ENCODE measurements around the gene DCP1B.

The DCP1B gene

GRCh38 chr12:1978078-1978862, 26.0 kb downstream of the DCP1B start:
- H3K4me3 ChIP-seq (ENCODE audit: low read depth, low read length): no peak overlapping the region
- H3K27me3 ChIP-seq (ENCODE audit: insufficient read depth, low read depth, severe bottlenecking): no peaks in the 10 kb centered on the region
- H3K36me3 ChIP-seq: no peaks in the 10 kb centered on the region
- H3K9me3 ChIP-seq (ENCODE audit: severe bottlenecking): no peaks in the 10 kb centered on the region
- H3K27ac ChIP-seq: no peak overlapping the region
- no peak for DNase-seq
- no peak for TF ChIP-seq CTCF (IDR thresholded peaks at IDR 0.05; ENCODE audit: low read depth, low read length)

GRCh38 chr12:1977588-1977987, 26.7 kb downstream of the DCP1B start:
- no peak for TF ChIP-seq CTCF (IDR thresholded peaks at IDR 0.05; ENCODE audit: low read depth, low read length)
- H3K27me3 ChIP-seq (ENCODE audit: insufficient read depth, low read depth, severe bottlenecking): no peaks in the 10 kb centered on the region

GRCh38 chr12:1977109-1977508, 27.1 kb downstream of the DCP1B start:
- H3K4me3 ChIP-seq (ENCODE audit: low read depth, low read length): no peak overlapping the region
- H3K27ac ChIP-seq: no peak overlapping the region
- H3K9me3 ChIP-seq (ENCODE audit: severe bottlenecking): no peaks in the 10 kb centered on the region
- DNase-seq: no peak
- no peaks in the 10 kb centered on the region for H3K27me3 ChIP-seq (ENCODE audit: insufficient read depth, low read depth, severe bottlenecking)
- no peaks in the 10 kb centered on the region for H3K36me3 ChIP-seq
- no peak for TF ChIP-seq CTCF (IDR thresholded peaks at IDR 0.05; ENCODE audit: low read depth, low read length)

More at GRCh38 chr12:1977588-1977987, 26.7 kb downstream of the DCP1B start:
- no peaks in the 10 kb centered on the region for H3K9me3 ChIP-seq (ENCODE audit: severe bottlenecking)
- H3K4me3 ChIP-seq (ENCODE audit: low read depth, low read length): no peak overlapping the region
- H3K27ac ChIP-seq: no peak overlapping the region
- no peak for DNase-seq
- H3K36me3 ChIP-seq: no peaks in the 10 kb centered on the region

- Histone ChIP-seq H3K27me3 (ENCODE audit: insufficient read depth, low read depth, severe bottlenecking) (no peaks in the 10 kb centered on the region), H3K36me3 (no peaks in the 10 kb centered on the region), H3K27ac (no peak overlapping the region), H3K4me3 (ENCODE audit: low read depth, low read length) (no peak overlapping the region), H3K9me3 (ENCODE audit: severe bottlenecking) (no peaks in the 10 kb centered on the region)
- TF ChIP-seq CTCF (IDR thresholded peaks at IDR 0.05; ENCODE audit: low read depth, low read length): no peak
- no peak for DNase-seq
Measured at GRCh38 chr12:1974812-1975211, 29.4 kb downstream of the DCP1B start.

- no peak overlapping the region for H3K4me3 ChIP-seq (ENCODE audit: low read depth, low read length)
- H3K27me3 ChIP-seq (ENCODE audit: insufficient read depth, low read depth, severe bottlenecking): no peaks in the 10 kb centered on the region
- no peaks in the 10 kb centered on the region for H3K36me3 ChIP-seq
- no peak overlapping the region for H3K27ac ChIP-seq
- no peak for DNase-seq
- no peaks in the 10 kb centered on the region for H3K9me3 ChIP-seq (ENCODE audit: severe bottlenecking)
- TF ChIP-seq CTCF (IDR thresholded peaks at IDR 0.05; ENCODE audit: low read depth, low read length): no peak
Measured at GRCh38 chr12:1972856-1973317, 31.4 kb downstream of the DCP1B start.

GRCh38 chr12:1972260-1972659, 32.0 kb downstream of the DCP1B start:
- no peaks in the 10 kb centered on the region for H3K27me3 ChIP-seq (ENCODE audit: insufficient read depth, low read depth, severe bottlenecking)
- no peak overlapping the region for H3K27ac ChIP-seq
- H3K36me3 ChIP-seq: no peaks in the 10 kb centered on the region
- DNase-seq: no peak
- H3K4me3 ChIP-seq (ENCODE audit: low read depth, low read length): no peak overlapping the region
- H3K9me3 ChIP-seq (ENCODE audit: severe bottlenecking): no peaks in the 10 kb centered on the region
- no peak for TF ChIP-seq CTCF (IDR thresholded peaks at IDR 0.05; ENCODE audit: low read depth, low read length)
